HepG2 (cell line): Measurements from ENCODE around the gene CEACAM21. TPM values are rescaled to one million over a fixed set of nuclear protein-coding genes. Genes with fewer than 3 reads are reported as not detected.

Experiments used
- ATAC-seq: fragments of 200-7000 bp; cut with Tn5 transposase; 3 replicates; pipeline ENCODE4 v1.9.1; 2020; ENCODE audit warnings: mild to moderate bottlenecking, moderate library complexity
- BruUV-seq: library from RNA; stranded (reverse); fragments of 400-500 nt; replicated peaks from 2 replicates; lab custom pipeline; 2021; lab: Mats Ljungman, UMichigan
- CTCF ChIA-PET: fragments of 300-600 bp; formaldehyde crosslinking; extraction: SDS; loops from one replicate; lab custom pipeline; 2021; ENCODE audit warnings: low total read pairs, inconsistent platforms, low intra/inter-chr PET ratio; lab: Yijun Ruan, JAX
- POLR2A ChIA-PET: fragments of 350-600 bp; sonication (Branson Sonifier 250); formaldehyde crosslinking; loops from one replicate; lab custom pipeline; 2020; ENCODE audit warnings: antibody characterized with exemption, inconsistent platforms; lab: Yijun Ruan, JAX
- DNase-seq: peaks from one replicate; pipeline ENCODE4 v3.0.0-alpha.2; 2015; ENCODE audit warnings: low spot score
- FAIRE-seq: peaks from 3 replicates; lab custom pipeline; 2011; peaks lifted over from hg19 to GRCh38; lab: Jason Lieb, UNC
- H2AFZ ChIP-seq: one replicate; pipeline ENCODE4 v1.6.1; 2011; ENCODE audit warnings: low read length, inconsistent platforms
- H3K27ac ChIP-seq: fragments of 300-600 bp; 3 replicates; pipeline ENCODE4 v1.8.0; 2011; ENCODE audit warnings: mixed run types, mild to moderate bottlenecking, mixed read lengths, low read length, inconsistent platforms; ENCODE audit not compliant: insufficient read depth; ENCODE audit errors: extremely low read length
- H3K27me3 ChIP-seq, 2 experiments: fragments of 200-600 bp in 1 of 2; 2 replicates in 1 of 2; 3 replicates in 1 of 2; pipeline versions ENCODE4 v1.6.0 to v1.8.0; 2011; ENCODE audit warnings: low read length in 2 of 2, mild to moderate bottlenecking in 2 of 2, moderate library complexity in 2 of 2, inconsistent platforms in 1 of 2; ENCODE audit not compliant: insufficient read depth in 2 of 2, control insufficient read depth in 1 of 2
- H3K36me3 ChIP-seq, 2 experiments: fragments of 200-600 bp in 1 of 2; replicated peaks in 1 of 2; 2 replicates in 1 of 2; 3 replicates in 1 of 2; pipeline versions ENCODE4 v1.5.1 to v1.8.0; 2011; ENCODE audit warnings: low read length in 2 of 2, inconsistent platforms in 1 of 2; ENCODE audit not compliant: insufficient read depth in 2 of 2, control insufficient read depth in 1 of 2
- H3K4me1 ChIP-seq: 2 replicates; pipeline ENCODE4 v1.5.1; 2012; ENCODE audit warnings: low read length, inconsistent platforms; ENCODE audit not compliant: insufficient read depth
- H3K4me2 ChIP-seq: 2 replicates; pipeline ENCODE4 v1.6.0; 2011; ENCODE audit warnings: low read depth, low read length, inconsistent platforms
- H3K4me3 ChIP-seq, 3 experiments: fragments of 200-600 bp in 1 of 3; sonication (generic), shearing (Covaris generic) in 1 of 3; replicated peaks in 1 of 3; 2 replicates each; pipeline ENCODE4 v1.5.1; 2011 to 2016; ENCODE audit warnings: low read length in 3 of 3, inconsistent platforms in 2 of 3, low read depth in 2 of 3, mild to moderate bottlenecking in 2 of 3, control low read depth in 1 of 3, mixed read lengths in 1 of 3; ENCODE audit not compliant: insufficient read depth in 1 of 3
- H3K79me2 ChIP-seq: one replicate; pipeline ENCODE4 v1.6.1; 2011; ENCODE audit warnings: low read length, inconsistent platforms; ENCODE audit not compliant: insufficient read depth
- H3K9ac ChIP-seq: 2 replicates; pipeline ENCODE4 v1.6.0; 2011; ENCODE audit warnings: mild to moderate bottlenecking, low read depth, low read length, inconsistent platforms; ENCODE audit not compliant: insufficient read depth
- H3K9me3 ChIP-seq: 2 replicates; pipeline ENCODE4 v1.5.1; 2012; ENCODE audit warnings: mild to moderate bottlenecking, low read length
- H4K20me1 ChIP-seq: 2 replicates; pipeline ENCODE4 v1.6.0; 2011; ENCODE audit warnings: inconsistent platforms, mild to moderate bottlenecking, low read length, moderate library complexity; ENCODE audit not compliant: insufficient read depth
- AGO2 ChIP-seq: fragments of 200-400 bp; formaldehyde crosslinking; optimal IDR thresholded peaks from 2 replicates; pipeline ENCODE3; 2017; ENCODE audit warnings: mild to moderate bottlenecking, low read depth, low read length, moderate library complexity
- HHEX ChIP-seq: IDR thresholded peaks from 2 replicates; pipeline ENCODE4 v1.6.1; 2016; ENCODE audit warnings: control low read depth
- KDM3A ChIP-seq: IDR thresholded peaks from 2 replicates; pipeline ENCODE4 v1.6.1; 2018; ENCODE audit warnings: low read depth, missing compliant biosample characterization
- LCORL ChIP-seq, 2 experiments: fragments of 450-650 bp in 1 of 2; sonication (generic) in 1 of 2; formaldehyde crosslinking in 1 of 2; IDR thresholded peaks; 2 replicates each; pipeline versions ENCODE4 v1.5.0 to v1.6.1; 2017 to 2020; ENCODE audit warnings: antibody characterized with exemption in 1 of 2, missing genetic modification reagents in 1 of 2
- NFRKB ChIP-seq: fragments of 450-650 bp; IDR thresholded peaks from 2 replicates; pipeline ENCODE4 v1.6.1; 2017
- NR1H2 ChIP-seq: sonication (generic); formaldehyde crosslinking; IDR thresholded peaks from 2 replicates; pipeline ENCODE4 v1.8.1; 2022; ENCODE audit warnings: low read depth, missing genetic modification reagents, borderline replicate concordance
- THAP11 ChIP-seq: IDR thresholded peaks from 2 replicates; pipeline ENCODE4 v1.6.1; 2016; ENCODE audit warnings: missing biosample characterization, missing genetic modification reagents
- ZBTB42 ChIP-seq: sonication (generic); formaldehyde crosslinking; IDR thresholded peaks from 2 replicates; pipeline ENCODE4 v1.5.0; 2020; ENCODE audit warnings: mild to moderate bottlenecking, missing genetic modification reagents
- ZNF180 ChIP-seq: sonication (generic); formaldehyde crosslinking; IDR thresholded peaks from 2 replicates; pipeline ENCODE4 v1.4.0; 2020; ENCODE audit warnings: low read depth, missing genetic modification reagents, borderline replicate concordance
- ZNF607 ChIP-seq: sonication (generic); formaldehyde crosslinking; IDR thresholded peaks from 2 replicates; pipeline ENCODE4 v1.5.1; 2020; ENCODE audit warnings: missing genetic modification reagents, mild to moderate bottlenecking, borderline replicate concordance
- ZNF614 ChIP-seq: IDR thresholded peaks from 2 replicates; pipeline ENCODE4 v1.6.1; 2018; ENCODE audit warnings: missing biosample characterization, missing genetic modification reagents, inconsistent platforms, borderline replicate concordance
- WGBS: methylation state at CpG from one replicate; pipeline ENCODE4 v1.1.6; 2017; ENCODE audit warnings: low lambda C conversion rate; 5-methylcytosine and 5-hydroxymethylcytosine counted together
- in situ Hi-C: cut with HindIII; loops from 2 replicates; pipeline ENCODE4 v1.10.0; 2017; ENCODE audit warnings: low pct_unique_long_range_greater_than_20kb; ENCODE audit not compliant: extremely low pct_ligation_motif_present
- intact Hi-C: fragments of 100-400 bp; cut with micrococcal nuclease; formaldehyde crosslinking; loops from one replicate; pipeline ENCODE4 v1.10.0; 2022; ENCODE audit not compliant: unreplicated experiment
- polyA plus RNA-seq, 8 experiments: library from polyadenylated mRNA; depleted of rRNA in 3 of 8; stranded (reverse) in 7 of 8; unstranded in 1 of 8; fragments of >200 nt; fragmentation: Illumina TruSeq in 4 of 8; extraction: Trizol in 4 of 8; gene quantifications; 2 replicates each; pipeline versions ENCODE4 v1.2.1 to v1.2.3, GENCODE V29; 2011 to 2016; ENCODE audit warnings: low read depth in 4 of 8, missing spikeins in 1 of 8, mixed read lengths in 1 of 8; ENCODE audit not compliant: insufficient read depth in 1 of 8
- total RNA-seq, 5 experiments: library from RNA; depleted of rRNA; stranded (reverse); fragments of >200 nt; fragmentation: Illumina TruSeq; extraction: Trizol; gene quantifications; 2 replicates each; pipeline ENCODE4 v1.2.3, GENCODE V29; 2016; ENCODE audit warnings: low read depth in 1 of 5
- TF ChIP-seq, protein P1 (sequence below): sonication (generic); formaldehyde crosslinking; IDR thresholded peaks from 2 replicates; pipeline ENCODE4 v1.8.0; 2022; ENCODE audit warnings: missing genetic modification reagents, low read depth, mild to moderate bottlenecking, borderline replicate concordance
- TF ChIP-seq, protein P2 (sequence below): sonication (generic); formaldehyde crosslinking; IDR thresholded peaks from 2 replicates; pipeline ENCODE4 v1.4.0; 2020; ENCODE audit warnings: mild to moderate bottlenecking, low read depth, missing genetic modification reagents
- TF ChIP-seq, protein P3 (sequence below): sonication (generic); formaldehyde crosslinking; conservative IDR thresholded peaks from 2 replicates; pipeline ENCODE4 v1.4.0; 2020; ENCODE audit warnings: missing genetic modification reagents
- TF ChIP-seq, protein P4 (sequence below): IDR thresholded peaks from 2 replicates; pipeline ENCODE4 v1.6.1; 2016; ENCODE audit warnings: low read depth
- TF ChIP-seq, protein P5 (sequence below): sonication (generic); formaldehyde crosslinking; IDR thresholded peaks from 2 replicates; pipeline ENCODE4 v1.4.0; 2020; ENCODE audit warnings: missing genetic modification reagents
- TF ChIP-seq, protein P6 (sequence below): sonication (generic); formaldehyde crosslinking; IDR thresholded peaks from 2 replicates; pipeline ENCODE4 v1.4.0; 2020; ENCODE audit warnings: mild to moderate bottlenecking, missing genetic modification reagents

CEACAM21 gene
- total and polyA plus RNA-seq, 2 of the 13 experiments (the other 11 are each of a cell fraction or from before 2014, with no cell fraction given): 0.05 TPM; not detected in 1

DNA sequence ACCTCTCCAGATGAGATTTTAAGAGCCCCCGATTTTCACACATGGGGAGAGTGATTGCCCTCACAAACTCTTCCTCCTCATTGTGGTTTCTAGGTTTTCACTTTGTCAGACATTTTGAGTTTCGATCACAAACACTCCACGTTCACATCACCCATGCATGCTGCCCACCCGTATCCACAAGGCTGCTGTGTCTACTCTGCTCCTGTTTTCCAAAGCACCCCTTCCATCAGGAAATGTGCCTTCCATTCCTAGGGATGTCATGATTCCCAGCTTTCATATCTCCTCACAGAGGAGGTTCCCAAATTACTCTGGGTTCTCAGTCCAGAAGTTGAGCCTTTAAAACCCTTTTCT, 45.8 kb upstream of the CEACAM21 start:
- Histone ChIP-seq H3K27me3 (peaks cover 1 to 20% of the 10 kb centered on the region in 2 experiments; a peak in 3 of 5 replicates), H3K36me3 (no peaks in the 10 kb centered on the region), H3K4me1 (no peaks in the 10 kb centered on the region), H3K9ac (no peak overlapping the region), H3K4me2 (no peak overlapping the region), H4K20me1 (no peaks in the 10 kb centered on the region), H2AFZ (no peak overlapping the region), H3K9me3 (no peaks in the 10 kb centered on the region), H3K4me3 (no peak overlapping the region), H3K27ac (no peak overlapping the region), H3K79me2 (no peaks in the 10 kb centered on the region)
- no peak for FAIRE-seq
- BruUV-seq: no TSS peak
- ATAC-seq: no peak
- DNase-seq: no peak
- TF ChIP-seq, protein P1, sequence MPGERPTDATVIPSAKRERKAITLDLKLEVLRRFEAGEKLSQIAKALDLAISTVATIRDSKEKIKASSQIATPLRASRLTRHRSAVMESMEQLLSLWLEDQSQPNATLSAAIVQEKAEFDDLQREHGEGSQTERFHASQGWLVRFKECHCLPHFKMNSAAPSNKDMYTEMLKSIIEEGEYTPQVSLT (CRISPR knock-in tag): no peak
- no peak for TF ChIP-seq NR1H2
- no peak for TF ChIP-seq AGO2
- no peak for TF ChIP-seq ZNF607 (CRISPR knock-in tag)
- TF ChIP-seq, protein P2, sequence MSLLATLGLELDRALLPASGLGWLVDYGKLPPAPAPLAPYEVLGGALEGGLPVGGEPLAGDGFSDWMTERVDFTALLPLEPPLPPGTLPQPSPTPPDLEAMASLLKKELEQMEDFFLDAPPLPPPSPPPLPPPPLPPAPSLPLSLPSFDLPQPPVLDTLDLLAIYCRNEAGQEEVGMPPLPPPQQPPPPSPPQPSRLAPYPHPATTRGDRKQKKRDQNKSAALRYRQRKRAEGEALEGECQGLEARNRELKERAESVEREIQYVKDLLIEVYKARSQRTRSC: no peak
- TF ChIP-seq, protein P3, sequence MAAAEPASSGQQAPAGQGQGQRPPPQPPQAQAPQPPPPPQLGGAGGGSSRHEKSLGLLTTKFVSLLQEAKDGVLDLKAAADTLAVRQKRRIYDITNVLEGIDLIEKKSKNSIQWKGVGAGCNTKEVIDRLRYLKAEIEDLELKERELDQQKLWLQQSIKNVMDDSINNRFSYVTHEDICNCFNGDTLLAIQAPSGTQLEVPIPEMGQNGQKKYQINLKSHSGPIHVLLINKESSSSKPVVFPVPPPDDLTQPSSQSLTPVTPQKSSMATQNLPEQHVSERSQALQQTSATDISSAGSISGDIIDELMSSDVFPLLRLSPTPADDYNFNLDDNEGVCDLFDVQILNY (CRISPR knock-in tag): no peak
- TF ChIP-seq, protein P4, sequence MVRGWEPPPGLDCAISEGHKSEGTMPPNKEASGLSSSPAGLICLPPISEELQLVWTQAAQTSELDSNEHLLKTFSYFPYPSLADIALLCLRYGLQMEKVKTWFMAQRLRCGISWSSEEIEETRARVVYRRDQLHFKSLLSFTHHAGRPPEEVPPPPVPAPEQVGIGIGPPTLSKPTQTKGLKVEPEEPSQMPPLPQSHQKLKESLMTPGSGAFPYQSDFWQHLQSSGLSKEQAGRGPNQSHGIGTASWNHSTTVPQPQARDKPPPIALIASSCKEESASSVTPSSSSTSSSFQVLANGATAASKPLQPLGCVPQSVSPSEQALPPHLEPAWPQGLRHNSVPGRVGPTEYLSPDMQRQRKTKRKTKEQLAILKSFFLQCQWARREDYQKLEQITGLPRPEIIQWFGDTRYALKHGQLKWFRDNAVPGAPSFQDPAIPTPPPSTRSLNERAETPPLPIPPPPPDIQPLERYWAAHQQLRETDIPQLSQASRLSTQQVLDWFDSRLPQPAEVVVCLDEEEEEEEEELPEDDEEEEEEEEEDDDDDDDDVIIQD: no peak
- TF ChIP-seq ZNF614 (CRISPR knock-in tag): no peak
- TF ChIP-seq NFRKB: no peak
- TF ChIP-seq, protein P5, sequence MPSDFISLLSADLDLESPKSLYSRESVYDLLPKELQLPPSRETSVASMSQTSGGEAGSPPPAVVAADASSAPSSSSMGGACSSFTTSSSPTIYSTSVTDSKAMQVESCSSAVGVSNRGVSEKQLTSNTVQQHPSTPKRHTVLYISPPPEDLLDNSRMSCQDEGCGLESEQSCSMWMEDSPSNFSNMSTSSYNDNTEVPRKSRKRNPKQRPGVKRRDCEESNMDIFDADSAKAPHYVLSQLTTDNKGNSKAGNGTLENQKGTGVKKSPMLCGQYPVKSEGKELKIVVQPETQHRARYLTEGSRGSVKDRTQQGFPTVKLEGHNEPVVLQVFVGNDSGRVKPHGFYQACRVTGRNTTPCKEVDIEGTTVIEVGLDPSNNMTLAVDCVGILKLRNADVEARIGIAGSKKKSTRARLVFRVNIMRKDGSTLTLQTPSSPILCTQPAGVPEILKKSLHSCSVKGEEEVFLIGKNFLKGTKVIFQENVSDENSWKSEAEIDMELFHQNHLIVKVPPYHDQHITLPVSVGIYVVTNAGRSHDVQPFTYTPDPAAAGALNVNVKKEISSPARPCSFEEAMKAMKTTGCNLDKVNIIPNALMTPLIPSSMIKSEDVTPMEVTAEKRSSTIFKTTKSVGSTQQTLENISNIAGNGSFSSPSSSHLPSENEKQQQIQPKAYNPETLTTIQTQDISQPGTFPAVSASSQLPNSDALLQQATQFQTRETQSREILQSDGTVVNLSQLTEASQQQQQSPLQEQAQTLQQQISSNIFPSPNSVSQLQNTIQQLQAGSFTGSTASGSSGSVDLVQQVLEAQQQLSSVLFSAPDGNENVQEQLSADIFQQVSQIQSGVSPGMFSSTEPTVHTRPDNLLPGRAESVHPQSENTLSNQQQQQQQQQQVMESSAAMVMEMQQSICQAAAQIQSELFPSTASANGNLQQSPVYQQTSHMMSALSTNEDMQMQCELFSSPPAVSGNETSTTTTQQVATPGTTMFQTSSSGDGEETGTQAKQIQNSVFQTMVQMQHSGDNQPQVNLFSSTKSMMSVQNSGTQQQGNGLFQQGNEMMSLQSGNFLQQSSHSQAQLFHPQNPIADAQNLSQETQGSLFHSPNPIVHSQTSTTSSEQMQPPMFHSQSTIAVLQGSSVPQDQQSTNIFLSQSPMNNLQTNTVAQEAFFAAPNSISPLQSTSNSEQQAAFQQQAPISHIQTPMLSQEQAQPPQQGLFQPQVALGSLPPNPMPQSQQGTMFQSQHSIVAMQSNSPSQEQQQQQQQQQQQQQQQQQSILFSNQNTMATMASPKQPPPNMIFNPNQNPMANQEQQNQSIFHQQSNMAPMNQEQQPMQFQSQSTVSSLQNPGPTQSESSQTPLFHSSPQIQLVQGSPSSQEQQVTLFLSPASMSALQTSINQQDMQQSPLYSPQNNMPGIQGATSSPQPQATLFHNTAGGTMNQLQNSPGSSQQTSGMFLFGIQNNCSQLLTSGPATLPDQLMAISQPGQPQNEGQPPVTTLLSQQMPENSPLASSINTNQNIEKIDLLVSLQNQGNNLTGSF (CRISPR knock-in tag): no peak
- no peak for TF ChIP-seq THAP11 (CRISPR knock-in tag)
- no peak for TF ChIP-seq KDM3A (CRISPR knock-in tag)
- TF ChIP-seq ZBTB42 (CRISPR knock-in tag): no peak
- no peak for TF ChIP-seq HHEX (CRISPR knock-in tag)
- no peak for TF ChIP-seq LCORL (IDR thresholded peaks at IDR 0.05)
- TF ChIP-seq LCORL (CRISPR knock-in tag; IDR thresholded peaks at IDR 0.05): no peak
- TF ChIP-seq, protein P6, sequence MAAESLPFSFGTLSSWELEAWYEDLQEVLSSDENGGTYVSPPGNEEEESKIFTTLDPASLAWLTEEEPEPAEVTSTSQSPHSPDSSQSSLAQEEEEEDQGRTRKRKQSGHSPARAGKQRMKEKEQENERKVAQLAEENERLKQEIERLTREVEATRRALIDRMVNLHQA: no peak
- no peak for TF ChIP-seq ZNF180 (CRISPR knock-in tag)
- ChIA-PET POLR2A (no interaction called here), CTCF (no interaction called here)
- 3% methylated on average over 4 of the region's 4 CpGs for WGBS
- intact Hi-C loops (no loop called here), in situ Hi-C loops (no loop called here)
